ENCODE data around the gene ZNF778.
"Not testable (repeated sequence)": the region's sequence is repeated elsewhere in the genome, so short reads cannot be mapped to it uniquely, and the experiment has no call there.

Gene ZNF778

DNA sequence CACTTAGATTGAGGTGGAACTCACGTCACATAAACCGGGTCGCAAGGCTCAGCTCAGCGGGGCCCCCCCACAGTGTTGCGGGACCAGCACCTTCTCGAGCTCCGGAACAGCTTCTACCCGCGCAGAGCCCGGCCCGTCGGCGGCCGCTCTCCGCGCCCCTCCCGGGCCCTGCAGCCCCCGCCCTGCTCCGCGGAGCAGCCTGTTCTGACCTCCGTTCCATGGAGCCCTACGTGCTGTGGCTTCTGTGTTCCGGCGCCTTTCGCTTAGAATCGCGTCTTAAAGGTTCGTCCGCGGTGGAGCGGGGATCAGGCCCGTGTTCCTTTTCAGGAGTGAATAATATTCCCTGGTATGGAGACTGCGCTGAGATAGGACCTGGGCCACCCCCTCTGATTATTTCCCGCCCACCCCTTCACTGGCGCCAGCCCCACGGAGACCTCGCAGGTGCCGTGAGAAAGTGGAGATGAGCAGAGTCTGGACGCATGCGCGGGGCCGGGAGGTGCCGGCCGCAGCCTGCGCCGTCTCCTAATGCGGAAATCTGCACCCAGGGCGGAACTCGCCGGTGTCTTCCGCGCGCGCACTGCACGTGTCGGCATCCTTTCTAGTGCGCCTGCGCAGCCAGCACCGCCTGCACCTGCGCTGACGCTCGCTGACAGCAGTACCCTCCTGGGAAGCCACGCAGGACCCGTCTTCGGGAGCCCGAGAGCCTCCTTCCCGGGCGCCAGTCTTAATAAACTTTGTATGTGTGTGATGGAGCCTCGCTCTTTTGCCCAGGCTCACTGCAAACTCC lies 30.9 kb downstream of the ZNF778 start:
- no peak for DNase-seq (ENCODE audit: low spot score)
- in situ Hi-C loops (cut with MboI; ENCODE audit: low pct_unique_long_range_greater_than_20kb, low sequenced_read_pairs, unreplicated experiment) = no loop called here

DNA sequence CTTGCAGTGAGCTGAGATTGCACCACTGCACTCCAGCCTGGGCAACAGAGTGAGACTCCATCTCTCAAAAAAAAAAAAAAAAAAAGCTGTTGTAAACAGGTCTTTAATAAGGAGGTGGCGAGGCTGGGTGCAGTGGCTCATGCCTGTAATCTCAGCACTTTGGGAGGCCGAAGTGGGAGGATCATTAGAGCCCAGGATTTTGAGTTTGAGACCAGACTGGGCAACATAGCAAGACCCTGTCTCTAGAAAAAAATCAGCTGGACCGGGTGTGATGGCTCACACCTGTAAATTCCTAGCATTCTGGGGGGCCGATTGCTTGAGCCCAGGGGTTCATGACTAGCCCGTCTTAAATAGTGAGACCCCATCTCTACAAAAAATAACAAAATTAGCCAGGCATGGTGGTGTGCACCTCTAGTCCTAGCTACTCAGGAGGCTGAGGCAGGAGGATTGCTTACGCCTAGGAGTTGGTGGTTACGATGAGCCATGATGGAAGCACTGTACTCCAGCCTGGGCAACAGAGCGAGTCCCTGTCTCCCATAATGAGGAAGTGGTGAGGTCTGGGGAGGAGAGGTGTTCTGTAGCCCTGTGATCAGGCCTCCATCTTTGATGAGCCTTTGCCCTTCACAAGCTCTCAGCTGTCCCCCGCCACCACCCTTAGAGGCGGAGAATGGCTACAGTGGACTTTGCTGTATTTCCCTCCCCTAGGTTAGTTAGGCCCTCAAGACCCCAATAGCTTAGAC lies 36.2 kb downstream of the ZNF778 start:
- TF ChIP-seq, protein P1, sequence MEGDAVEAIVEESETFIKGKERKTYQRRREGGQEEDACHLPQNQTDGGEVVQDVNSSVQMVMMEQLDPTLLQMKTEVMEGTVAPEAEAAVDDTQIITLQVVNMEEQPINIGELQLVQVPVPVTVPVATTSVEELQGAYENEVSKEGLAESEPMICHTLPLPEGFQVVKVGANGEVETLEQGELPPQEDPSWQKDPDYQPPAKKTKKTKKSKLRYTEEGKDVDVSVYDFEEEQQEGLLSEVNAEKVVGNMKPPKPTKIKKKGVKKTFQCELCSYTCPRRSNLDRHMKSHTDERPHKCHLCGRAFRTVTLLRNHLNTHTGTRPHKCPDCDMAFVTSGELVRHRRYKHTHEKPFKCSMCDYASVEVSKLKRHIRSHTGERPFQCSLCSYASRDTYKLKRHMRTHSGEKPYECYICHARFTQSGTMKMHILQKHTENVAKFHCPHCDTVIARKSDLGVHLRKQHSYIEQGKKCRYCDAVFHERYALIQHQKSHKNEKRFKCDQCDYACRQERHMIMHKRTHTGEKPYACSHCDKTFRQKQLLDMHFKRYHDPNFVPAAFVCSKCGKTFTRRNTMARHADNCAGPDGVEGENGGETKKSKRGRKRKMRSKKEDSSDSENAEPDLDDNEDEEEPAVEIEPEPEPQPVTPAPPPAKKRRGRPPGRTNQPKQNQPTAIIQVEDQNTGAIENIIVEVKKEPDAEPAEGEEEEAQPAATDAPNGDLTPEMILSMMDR (IDR thresholded peaks at IDR 0.05; ENCODE audit: extremely low read depth, insufficient read depth, missing control alignments) = no peak
- DNase-seq (ENCODE audit: low spot score) = no peak
- in situ Hi-C loops (cut with MboI; ENCODE audit: low pct_unique_long_range_greater_than_20kb, low sequenced_read_pairs, unreplicated experiment) = no loop called here

More for the DNA sequence above, 30.9 kb downstream of the ZNF778 start:
- TF ChIP-seq, protein P1 (IDR thresholded peaks at IDR 0.05; ENCODE audit: extremely low read depth, insufficient read depth, missing control alignments) = no peak

DNA sequence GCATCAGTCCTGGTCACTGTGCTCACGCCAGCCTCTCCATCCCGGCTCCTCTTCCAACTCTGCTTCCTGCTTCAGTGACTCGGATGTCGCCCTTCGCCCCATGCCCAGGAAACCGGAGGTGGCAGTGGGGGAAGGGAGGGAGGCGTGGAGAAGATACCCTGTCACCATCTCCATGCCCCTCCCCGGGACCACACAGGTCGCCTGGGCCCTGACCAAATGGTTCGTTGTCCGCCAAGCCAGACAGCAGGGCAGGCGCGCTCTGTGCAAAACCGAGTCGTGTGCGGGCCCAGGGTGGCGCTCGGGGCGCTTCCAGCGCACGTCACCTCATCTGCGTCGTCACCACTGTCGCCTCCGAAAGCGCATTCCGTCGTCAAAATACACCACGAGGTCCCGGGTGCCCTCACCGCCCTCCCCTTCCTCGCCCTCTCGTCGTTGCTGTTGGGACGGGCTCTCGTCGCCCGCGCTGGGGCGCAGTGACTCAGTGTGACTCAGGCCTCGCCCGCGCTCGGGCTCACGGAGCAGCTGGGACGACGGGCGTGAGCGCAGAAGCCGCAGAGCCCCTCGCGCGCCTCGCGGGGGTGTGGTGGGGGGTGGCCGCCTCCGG lies 39.2 kb downstream of the ZNF778 start:
- TF ChIP-seq, protein P1 (IDR thresholded peaks at IDR 0.05; ENCODE audit: extremely low read depth, insufficient read depth, missing control alignments) = no peak
- in situ Hi-C loops (cut with MboI; ENCODE audit: low pct_unique_long_range_greater_than_20kb, low sequenced_read_pairs, unreplicated experiment) = no loop called here
- peak; percentile 40 for DNase-seq (ENCODE audit: low spot score)

DNA sequence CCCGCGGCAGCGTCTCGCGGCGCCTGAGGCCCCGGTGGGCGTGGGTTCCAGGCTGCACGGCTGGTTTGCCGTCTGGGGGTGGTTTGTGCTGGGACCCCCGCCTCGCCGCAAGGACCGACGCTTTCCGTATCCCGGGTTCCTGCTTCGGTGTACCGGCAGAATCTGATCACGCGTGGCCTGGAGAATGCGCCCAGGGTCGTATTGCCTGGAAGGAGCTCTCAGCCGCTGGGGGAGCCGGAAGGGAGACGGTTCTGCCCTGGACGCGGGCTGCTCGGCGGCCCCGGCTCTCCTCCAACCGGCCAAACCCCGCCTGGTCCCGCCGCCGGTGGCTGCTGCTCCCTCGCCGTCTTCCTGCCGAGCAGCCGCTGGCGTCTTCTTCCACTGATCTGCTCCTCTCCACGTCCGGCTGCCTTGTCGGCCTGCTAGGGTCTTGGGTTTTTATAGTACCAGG lies 39.8 kb downstream of the ZNF778 start:
- TF ChIP-seq, protein P1 (IDR thresholded peaks at IDR 0.05; ENCODE audit: extremely low read depth, insufficient read depth, missing control alignments) = no peak
- peak; percentile 34 for DNase-seq (ENCODE audit: low spot score)
- in situ Hi-C loops (cut with MboI; ENCODE audit: low pct_unique_long_range_greater_than_20kb, low sequenced_read_pairs, unreplicated experiment) = no loop called here

DNA sequence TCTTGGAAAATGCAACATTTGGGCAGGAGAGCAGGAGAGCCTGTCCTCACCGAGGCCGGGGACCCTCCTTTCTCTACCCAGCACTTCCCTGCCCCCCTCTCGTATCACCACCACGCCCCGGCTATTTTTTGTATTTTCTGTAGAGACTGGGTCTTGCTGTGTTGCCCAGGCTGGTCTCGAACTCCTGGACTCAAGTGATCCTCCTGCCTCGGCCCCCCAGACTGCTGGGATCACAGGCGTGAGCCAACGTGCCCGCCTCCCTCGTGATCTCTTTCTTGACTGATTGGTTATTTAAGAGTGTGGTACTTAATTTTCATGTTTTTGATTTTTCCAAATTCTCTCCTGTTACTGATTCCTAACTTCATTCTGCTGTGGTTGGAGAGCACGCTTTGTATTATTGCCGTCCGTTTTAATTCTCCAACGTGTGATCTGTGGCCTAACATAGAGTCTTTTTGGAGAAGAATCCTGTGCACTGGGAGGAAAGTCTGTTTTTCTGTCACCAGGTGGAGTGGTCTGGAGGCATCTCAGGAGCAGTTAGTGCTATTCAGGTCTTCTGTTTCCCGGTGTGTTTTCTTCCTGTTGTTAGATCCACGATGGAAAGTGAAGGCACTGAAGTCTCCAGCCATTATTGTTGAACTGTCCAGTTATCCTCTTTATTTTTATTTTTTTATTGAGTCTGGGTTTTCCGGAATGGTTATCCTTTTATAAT lies 40.4 kb downstream of the ZNF778 start:
- in situ Hi-C loops (cut with MboI; ENCODE audit: low pct_unique_long_range_greater_than_20kb, low sequenced_read_pairs, unreplicated experiment) = no loop called here
- TF ChIP-seq, protein P1 (IDR thresholded peaks at IDR 0.05; ENCODE audit: extremely low read depth, insufficient read depth, missing control alignments) = no peak
- DNase-seq (ENCODE audit: low spot score) = peak; percentile 37

DNA sequence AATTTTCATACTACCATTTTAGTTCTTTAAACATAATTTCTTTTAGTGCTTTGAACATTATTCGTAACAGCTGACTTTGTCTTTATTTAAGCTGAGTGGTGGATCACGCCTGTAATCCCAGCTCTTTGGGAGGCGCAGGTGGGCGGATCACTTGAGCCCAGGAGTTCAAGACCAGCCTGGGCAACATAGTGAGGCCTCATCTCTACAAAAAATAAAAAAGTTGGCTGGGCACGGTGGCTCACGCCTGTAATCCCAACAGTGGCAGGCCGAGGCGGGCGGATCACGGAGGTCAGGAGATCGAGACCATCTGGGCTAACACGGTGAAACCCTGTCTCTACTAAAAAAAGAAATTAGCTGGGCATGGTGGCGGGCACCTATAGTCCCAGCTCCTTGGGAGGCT lies 42.4 kb downstream of the ZNF778 start:
- DNase-seq (ENCODE audit: low spot score); in situ Hi-C loops (cut with MboI; ENCODE audit: low pct_unique_long_range_greater_than_20kb, low sequenced_read_pairs, unreplicated experiment): not testable (repeated sequence)

Data from GM13977 (cell line).